A673 (cell line): ENCODE measurements around the gene TBCE. TPM values are rescaled to one million over a fixed set of nuclear protein-coding genes. Genes with fewer than 3 reads are reported as not detected.

Experiments used
- Bru-seq: library from RNA; stranded (reverse); fragments of 400-500 nt; gene quantifications from one replicate; lab custom pipeline; 2021; lab: Mats Ljungman, UMichigan
- BruChase-seq, 2 experiments: library from RNA; stranded (reverse); fragments of 400-500 nt; gene quantifications; one replicate each; lab custom pipeline; 2021; lab: Mats Ljungman, UMichigan
- BruUV-seq: library from RNA; stranded (reverse); fragments of 400-500 nt; replicated peaks from 2 replicates; lab custom pipeline; 2021; lab: Mats Ljungman, UMichigan
- CTCF ChIA-PET: fragments of 300-600 bp; sonication (Branson Sonifier 250); formaldehyde crosslinking; loops from one replicate; lab custom pipeline; 2022; ENCODE audit warnings: antibody characterized with exemption; lab: Charles Lee
- POLR2A ChIA-PET: fragments of 300-600 bp; sonication (Branson Sonifier 250); formaldehyde crosslinking; loops from one replicate; lab custom pipeline; 2022; ENCODE audit warnings: antibody characterized with exemption; ENCODE audit not compliant: low non-redundant PET; lab: Charles Lee
- DNase-seq: peaks from one replicate; pipeline ENCODE4 v3.0.0-alpha.2; 2015; ENCODE audit warnings: low spot score
- H3K27ac ChIP-seq: fragments of 200-600 bp; sonication (generic); 2 replicates; pipeline ENCODE4 v1.5.1; 2016; ENCODE audit warnings: mixed run types, low read depth, mild to moderate bottlenecking, mixed read lengths, antibody characterized with exemption, low read length; ENCODE audit not compliant: poor library complexity, severe bottlenecking
- H3K27me3 ChIP-seq: fragments of 200-600 bp; sonication (generic); replicated peaks from 2 replicates; pipeline ENCODE4 v1.6.1; 2017; ENCODE audit warnings: mixed run types, low read depth, mild to moderate bottlenecking, mixed read lengths, antibody characterized with exemption, low read length; ENCODE audit not compliant: insufficient read depth, poor library complexity
- H3K36me3 ChIP-seq: fragments of 200-600 bp; sonication (generic); 2 replicates; pipeline ENCODE4 v1.6.1; 2016; ENCODE audit warnings: mixed run types, mild to moderate bottlenecking, mixed read lengths, antibody characterized with exemption, low read length; ENCODE audit not compliant: insufficient read depth, poor library complexity, severe bottlenecking
- H3K4me1 ChIP-seq: fragments of 200-600 bp; sonication (generic); 2 replicates; pipeline ENCODE4 v1.6.1; 2017; ENCODE audit warnings: mixed run types, mild to moderate bottlenecking, mixed read lengths, antibody characterized with exemption, low read length; ENCODE audit not compliant: insufficient read depth, poor library complexity, severe bottlenecking
- H3K4me3 ChIP-seq: fragments of 200-600 bp; sonication (generic); 2 replicates; pipeline ENCODE4 v1.5.1; 2016; ENCODE audit warnings: low read depth, mixed run types, mild to moderate bottlenecking, mixed read lengths, low read length; ENCODE audit not compliant: poor library complexity, severe bottlenecking
- H3K9me3 ChIP-seq: fragments of 200-600 bp; sonication (generic); 2 replicates; pipeline ENCODE4 v1.6.1; 2016; ENCODE audit warnings: mixed run types, low read depth, mild to moderate bottlenecking, mixed read lengths, antibody characterized with exemption, low read length; ENCODE audit not compliant: poor library complexity, severe bottlenecking
- CTCF ChIP-seq: fragments of 300-800, 200-600 bp; sonication (generic); conservative IDR thresholded peaks from 2 replicates; pipeline ENCODE4 v1.5.1; 2017; ENCODE audit warnings: low read depth, mild to moderate bottlenecking, antibody characterized with exemption, low read length, moderate library complexity, mixed read lengths
- EZH2 ChIP-seq: fragments of 200-600 bp; sonication (generic); IDR thresholded peaks from 2 replicates; pipeline ENCODE4 v1.6.1; 2017; ENCODE audit warnings: borderline replicate concordance, low read depth, mild to moderate bottlenecking, mixed read lengths, antibody characterized with exemption, low read length; ENCODE audit not compliant: poor library complexity, severe bottlenecking
- intact Hi-C: fragments of 100-400 bp; cut with micrococcal nuclease; formaldehyde crosslinking; loops from one replicate; pipeline ENCODE4 v1.10.0; 2022; ENCODE audit not compliant: unreplicated experiment
- long read RNA-seq: library from polyadenylated mRNA; stranded (forward); transcript quantifications from one replicate; pipeline ENCODE4 v2.0.0, GENCODE V29; 2022
- total RNA-seq: library from RNA; stranded (reverse); gene quantifications from 2 replicates; pipeline ENCODE4 v1.2.3, GENCODE V29; 2021

The TBCE gene, protein sequence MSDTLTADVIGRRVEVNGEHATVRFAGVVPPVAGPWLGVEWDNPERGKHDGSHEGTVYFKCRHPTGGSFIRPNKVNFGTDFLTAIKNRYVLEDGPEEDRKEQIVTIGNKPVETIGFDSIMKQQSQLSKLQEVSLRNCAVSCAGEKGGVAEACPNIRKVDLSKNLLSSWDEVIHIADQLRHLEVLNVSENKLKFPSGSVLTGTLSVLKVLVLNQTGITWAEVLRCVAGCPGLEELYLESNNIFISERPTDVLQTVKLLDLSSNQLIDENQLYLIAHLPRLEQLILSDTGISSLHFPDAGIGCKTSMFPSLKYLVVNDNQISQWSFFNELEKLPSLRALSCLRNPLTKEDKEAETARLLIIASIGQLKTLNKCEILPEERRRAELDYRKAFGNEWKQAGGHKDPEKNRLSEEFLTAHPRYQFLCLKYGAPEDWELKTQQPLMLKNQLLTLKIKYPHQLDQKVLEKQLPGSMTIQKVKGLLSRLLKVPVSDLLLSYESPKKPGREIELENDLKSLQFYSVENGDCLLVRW
- total RNA-seq (22.1 and 26.3 TPM in 2 replicates), Bru-seq, nascent RNA (percentile 61 among the genes with signal in this experiment), BruChase-seq, experiment 1, labeled RNA remaining after a 2-hour chase (percentile 45 among the genes with signal in this experiment), BruChase-seq, experiment 2, labeled RNA remaining after a 6-hour chase (percentile 42 among the genes with signal in this experiment)
- long read RNA-seq, full-length matches to known transcripts = 24 of 34 reads
- long read RNA-seq, partial matches to known transcripts = 1 of 34 reads
- long read RNA-seq, other reads (novel, unspliced or antisense) = 9 of 34 reads

DNA sequence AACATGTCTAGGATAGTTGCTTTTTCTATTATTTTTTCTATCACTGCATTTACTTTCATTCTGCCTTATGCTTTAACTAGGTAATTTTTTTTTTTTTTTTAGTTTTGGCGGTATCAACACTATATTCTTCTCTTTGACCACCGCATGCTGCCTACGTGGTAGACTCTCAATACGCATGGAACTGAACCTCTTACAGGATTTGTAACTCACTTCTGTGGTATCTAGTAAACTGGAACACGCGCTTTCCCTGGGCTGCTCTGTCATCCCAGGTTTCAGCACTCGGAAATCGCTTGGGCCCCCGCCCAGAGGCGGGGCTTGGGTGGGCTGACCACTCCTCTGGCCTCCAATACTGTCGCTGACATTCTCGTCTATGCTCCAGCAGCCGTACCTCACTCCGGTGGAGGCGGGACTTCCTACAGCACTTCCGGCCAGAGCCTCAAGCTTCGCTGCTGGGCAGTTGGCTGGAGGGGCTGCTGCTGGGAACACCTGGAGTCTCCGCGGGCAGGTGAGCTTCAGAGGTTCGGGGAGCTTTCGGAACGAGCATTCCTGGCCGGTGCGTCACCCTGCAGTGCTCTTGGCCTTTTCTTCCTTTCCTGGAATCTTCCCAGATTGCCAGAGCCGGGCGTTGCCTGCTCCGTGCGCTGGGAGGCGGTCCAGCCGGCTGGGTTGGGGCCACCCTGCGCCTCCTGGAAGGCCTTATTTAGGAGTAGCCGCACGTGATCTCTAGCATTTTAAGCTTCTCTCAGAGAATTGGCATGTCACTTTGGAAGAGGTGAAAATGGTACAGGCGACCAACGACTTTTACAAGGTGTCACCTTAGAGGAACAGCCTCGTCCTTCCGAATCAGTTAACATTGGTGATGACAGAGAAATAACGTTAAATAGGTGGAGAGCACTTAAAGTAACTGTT is at the start of gene TBCE:
TBCE (plus strand) TSS at position 428 of the 909 bp plus-strand sequence. CDS start 12,623 bp downstream, outside the sequence.
- Histone ChIP-seq H3K27ac (peak within 1 kb of the TSS; percentile 67), H3K4me1 (no peaks in the 10 kb centered on the region), H3K36me3 (no peaks in the 10 kb centered on the region), H3K9me3 (no peaks in the 10 kb centered on the region), H3K4me3 (peak within 1 kb of the TSS; percentile 86), H3K27me3 (no peaks in the 10 kb centered on the region)
- POLR2A ChIA-PET = no interaction called here
- CTCF ChIA-PET = no interaction called here
- TF ChIP-seq EZH2 (no peak), CTCF (no peak)
- DNase-seq = peak; percentile 93
- intact Hi-C loops = no loop called here
- no TSS peak for BruUV-seq

- ChIA-PET POLR2A (no interaction called here), CTCF (no interaction called here)
- Histone ChIP-seq H3K36me3 (no peaks in the 10 kb centered on the region), H3K4me1 (peaks cover 2% of the 10 kb centered on the region), H3K27me3 (no peaks in the 10 kb centered on the region), H3K9me3 (no peaks in the 10 kb centered on the region), H3K4me3 (no peak overlapping the region), H3K27ac (no peak overlapping the region)
- TF ChIP-seq CTCF (no peak), EZH2 (no peak)
- BruUV-seq = no TSS peak
- DNase-seq = no peak
- intact Hi-C loops = no loop called here
Measured at GRCh38 chr1:235319255-235319654, 48.0 kb upstream of the TBCE start.
